Activated naive CD4-positive, alpha-beta T cell treated with anti-CD3 and anti-CD28 coated beads, Interleukin-2, amount 50 U/mL, for 24 hours (primary cell): Measurements from ENCODE around the gene ZNF212.

ENCODE experiments used
- H3K27ac Mint-ChIP-seq: one replicate; pipeline ENCODE4 v1.8.0; 2021; ENCODE audit warnings: mild to moderate bottlenecking, mixed read lengths
- H3K27me3 Mint-ChIP-seq: one replicate; pipeline ENCODE4 v1.8.0; 2021; ENCODE audit warnings: mixed read lengths
- H3K36me3 Mint-ChIP-seq: one replicate; pipeline ENCODE4 v1.8.0; 2021; ENCODE audit warnings: mixed read lengths
- H3K4me1 Mint-ChIP-seq: one replicate; pipeline ENCODE4 v1.8.0; 2021; ENCODE audit warnings: mixed read lengths
- H3K4me3 Mint-ChIP-seq: one replicate; pipeline ENCODE4 v1.8.0; 2021; ENCODE audit warnings: mild to moderate bottlenecking, mixed read lengths
- H3K9me3 Mint-ChIP-seq: one replicate; pipeline ENCODE4 v1.8.0; 2021; ENCODE audit warnings: mixed read lengths

ZNF212 gene

GRCh38 chr7:149284850-149285585, 45.6 kb downstream of the ZNF212 start:
- Mint-ChIP-seq H3K9me3 (no peaks in the 10 kb centered on the region), H3K4me3 (peak overlapping the region; percentile 97), H3K27me3 (no peaks in the 10 kb centered on the region), H3K36me3 (peaks cover 4% of the 10 kb centered on the region), H3K4me1 (peaks cover 39% of the 10 kb centered on the region), H3K27ac (peak overlapping the region; percentile 62)

GRCh38 chr7:149285603-149286002, 46.2 kb downstream of the ZNF212 start:
- peaks cover 4% of the 10 kb centered on the region for H3K36me3 Mint-ChIP-seq
- H3K27me3 Mint-ChIP-seq: no peaks in the 10 kb centered on the region
- no peaks in the 10 kb centered on the region for H3K9me3 Mint-ChIP-seq
- H3K4me1 Mint-ChIP-seq: peaks cover 41% of the 10 kb centered on the region
- H3K4me3 Mint-ChIP-seq: peak overlapping the region; percentile 97
- peak overlapping the region; percentile 95 for H3K27ac Mint-ChIP-seq

- H3K27ac Mint-ChIP-seq: peak overlapping the region; percentile 66
- no peaks in the 10 kb centered on the region for H3K27me3 Mint-ChIP-seq
- H3K9me3 Mint-ChIP-seq: no peaks in the 10 kb centered on the region
- H3K36me3 Mint-ChIP-seq: peaks cover 4% of the 10 kb centered on the region
- H3K4me3 Mint-ChIP-seq: peak overlapping the region; percentile 42
- H3K4me1 Mint-ChIP-seq: peaks cover 43% of the 10 kb centered on the region
Measured at GRCh38 chr7:149286811-149287400, 47.5 kb downstream of the ZNF212 start.

- peaks cover 40% of the 10 kb centered on the region for H3K4me1 Mint-ChIP-seq
- peak overlapping the region; percentile 66 for H3K27ac Mint-ChIP-seq
- no peak overlapping the region for H3K4me3 Mint-ChIP-seq
- no peaks in the 10 kb centered on the region for H3K27me3 Mint-ChIP-seq
- H3K36me3 Mint-ChIP-seq: no peaks in the 10 kb centered on the region
- no peaks in the 10 kb centered on the region for H3K9me3 Mint-ChIP-seq
Measured at GRCh38 chr7:149287622-149288021, 48.2 kb downstream of the ZNF212 start.

GRCh38 chr7:149289262-149289661, 49.8 kb downstream of the ZNF212 start:
- no peak overlapping the region for H3K27ac Mint-ChIP-seq
- peaks cover 3% of the 10 kb centered on the region for H3K36me3 Mint-ChIP-seq
- no peak overlapping the region for H3K4me3 Mint-ChIP-seq
- H3K4me1 Mint-ChIP-seq: peaks cover 34% of the 10 kb centered on the region
- no peaks in the 10 kb centered on the region for H3K9me3 Mint-ChIP-seq
- no peaks in the 10 kb centered on the region for H3K27me3 Mint-ChIP-seq

- peaks cover 3% of the 10 kb centered on the region for H3K36me3 Mint-ChIP-seq
- H3K9me3 Mint-ChIP-seq: no peaks in the 10 kb centered on the region
- H3K27me3 Mint-ChIP-seq: no peaks in the 10 kb centered on the region
- H3K4me1 Mint-ChIP-seq: peaks cover 28% of the 10 kb centered on the region
- H3K4me3 Mint-ChIP-seq: no peak overlapping the region
- H3K27ac Mint-ChIP-seq: no peak overlapping the region
Measured at GRCh38 chr7:149289856-149290255, 50.4 kb downstream of the ZNF212 start.

GRCh38 chr7:149291036-149291780, 51.8 kb downstream of the ZNF212 start:
- no peaks in the 10 kb centered on the region for H3K27me3 Mint-ChIP-seq
- peaks cover 20% of the 10 kb centered on the region for H3K4me1 Mint-ChIP-seq
- H3K4me3 Mint-ChIP-seq: no peak overlapping the region
- H3K27ac Mint-ChIP-seq: no peak overlapping the region
- H3K9me3 Mint-ChIP-seq: no peaks in the 10 kb centered on the region
- H3K36me3 Mint-ChIP-seq: peaks cover 3% of the 10 kb centered on the region

- Mint-ChIP-seq H3K4me1 (peaks cover 14% of the 10 kb centered on the region), H3K27me3 (no peaks in the 10 kb centered on the region), H3K9me3 (no peaks in the 10 kb centered on the region), H3K4me3 (no peak overlapping the region), H3K36me3 (peaks cover 3% of the 10 kb centered on the region), H3K27ac (no peak overlapping the region)
Measured at GRCh38 chr7:149291781-149292461, 52.5 kb downstream of the ZNF212 start.

GRCh38 chr7:149292462-149292823, 53.0 kb downstream of the ZNF212 start:
- no peak overlapping the region for H3K4me3 Mint-ChIP-seq
- peaks cover 14% of the 10 kb centered on the region for H3K4me1 Mint-ChIP-seq
- H3K9me3 Mint-ChIP-seq: no peaks in the 10 kb centered on the region
- H3K27me3 Mint-ChIP-seq: no peaks in the 10 kb centered on the region
- no peak overlapping the region for H3K27ac Mint-ChIP-seq
- peaks cover 3% of the 10 kb centered on the region for H3K36me3 Mint-ChIP-seq

GRCh38 chr7:149293338-149293737, 53.9 kb downstream of the ZNF212 start:
- Mint-ChIP-seq H3K4me1 (peaks cover 11% of the 10 kb centered on the region), H3K4me3 (no peak overlapping the region), H3K36me3 (peaks cover 3% of the 10 kb centered on the region), H3K27ac (no peak overlapping the region), H3K9me3 (no peaks in the 10 kb centered on the region), H3K27me3 (no peaks in the 10 kb centered on the region)

GRCh38 chr7:149293946-149294633, 54.6 kb downstream of the ZNF212 start:
- Mint-ChIP-seq H3K4me1 (peaks cover 11% of the 10 kb centered on the region), H3K36me3 (peaks cover 3% of the 10 kb centered on the region), H3K27me3 (no peaks in the 10 kb centered on the region), H3K9me3 (no peaks in the 10 kb centered on the region), H3K4me3 (no peak overlapping the region), H3K27ac (no peak overlapping the region)

GRCh38 chr7:149294634-149295480, 55.4 kb downstream of the ZNF212 start:
- Mint-ChIP-seq H3K4me1 (peaks cover 11% of the 10 kb centered on the region), H3K27ac (no peak overlapping the region), H3K36me3 (peaks cover 3% of the 10 kb centered on the region), H3K27me3 (no peaks in the 10 kb centered on the region), H3K9me3 (no peaks in the 10 kb centered on the region), H3K4me3 (no peak overlapping the region)

GRCh38 chr7:149295481-149295850, 56.0 kb downstream of the ZNF212 start:
- peak overlapping the region; percentile 55 for H3K27ac Mint-ChIP-seq
- peaks cover 3% of the 10 kb centered on the region for H3K36me3 Mint-ChIP-seq
- peaks cover 10% of the 10 kb centered on the region for H3K4me1 Mint-ChIP-seq
- no peaks in the 10 kb centered on the region for H3K9me3 Mint-ChIP-seq
- H3K27me3 Mint-ChIP-seq: no peaks in the 10 kb centered on the region
- no peak overlapping the region for H3K4me3 Mint-ChIP-seq

GRCh38 chr7:149296368-149296767, 56.9 kb downstream of the ZNF212 start:
- H3K4me1 Mint-ChIP-seq: peaks cover 6% of the 10 kb centered on the region
- H3K27me3 Mint-ChIP-seq: no peaks in the 10 kb centered on the region
- peaks cover 3% of the 10 kb centered on the region for H3K36me3 Mint-ChIP-seq
- no peak overlapping the region for H3K4me3 Mint-ChIP-seq
- no peak overlapping the region for H3K27ac Mint-ChIP-seq
- no peaks in the 10 kb centered on the region for H3K9me3 Mint-ChIP-seq
